Heart left ventricle (tissue), 16 donors: ENCODE results near the gene PTPRM. TPM values are rescaled to one million over a fixed set of nuclear protein-coding genes. Genes with fewer than 3 reads are reported as not detected.

Experiments
- ATAC-seq, 4 donors: fragments of 200-7000 bp; cut with Tn5 transposase; one replicate each; pipeline ENCODE4 v1.9.1; 2020 to 2022; ENCODE audit warnings: moderate library complexity in 4 of 4, mild to moderate bottlenecking in 3 of 4, moderate number of reproducible peaks in 1 of 4
- DNase-seq, 5 donors: peaks; one replicate each; pipeline ENCODE4 v3.0.0-alpha.2; 2020
- H3K27ac ChIP-seq, 12 donors: fragments of 200-600 bp; sonication (generic) in 4 of 12; one replicate each; pipeline versions ENCODE4 v1.5.0 to v1.8.0; 2016 to 2022; ENCODE audit warnings: mild to moderate bottlenecking in 2 of 12
- H3K27me3 ChIP-seq, 9 donors: fragments of 200-600 bp; sonication (generic) in 2 of 9; one replicate each; pipeline versions ENCODE4 v1.5.1 to v1.8.0; 2016 to 2022; ENCODE audit warnings: mild to moderate bottlenecking in 3 of 9
- H3K36me3 ChIP-seq, 9 donors: fragments of 200-600 bp; sonication (generic) in 2 of 9; one replicate each; pipeline versions ENCODE4 v1.5.0 to v1.8.0; 2018 to 2022; ENCODE audit warnings: mild to moderate bottlenecking in 2 of 9
- H3K4me1 ChIP-seq, 12 donors: fragments of 200-600 bp; sonication (generic) in 4 of 12; one replicate each; pipeline versions ENCODE4 v1.5.0 to v1.8.0; 2016 to 2022; ENCODE audit warnings: mild to moderate bottlenecking in 3 of 12
- H3K4me3 ChIP-seq, 12 donors: fragments of 200-600 bp; sonication (generic) in 4 of 12; one replicate each; pipeline versions ENCODE4 v1.5.0 to v1.8.0; 2017 to 2022; ENCODE audit warnings: mild to moderate bottlenecking in 9 of 12, moderate library complexity in 4 of 12
- H3K9me3 ChIP-seq, 12 donors: fragments of 200-600 bp; sonication (generic) in 4 of 12; one replicate each; pipeline versions ENCODE4 v1.5.0 to v1.8.0; 2016 to 2022; ENCODE audit warnings: mild to moderate bottlenecking in 1 of 12
- POLR2A ChIP-seq, 2 donors: fragments of 450-650 bp; IDR thresholded peaks; one replicate each; pipeline ENCODE4 v1.6.1; 2017; ENCODE audit warnings: antibody characterized with exemption in 2 of 2, mild to moderate bottlenecking in 2 of 2, moderate library complexity in 2 of 2
- WGBS, 4 donors: extraction: QIAGEN DNeasy Blood & Tissue Kit in 2 of 4; methylation state at CpG; one replicate each; pipeline versions ENCODE4 v1.1.5 to v1.1.7; 2013 to 2018; 5-methylcytosine and 5-hydroxymethylcytosine counted together
- intact Hi-C, 10 donors: fragments of 100-400 bp; cut with DNase I; formaldehyde crosslinking; loops; one replicate each; pipeline versions ENCODE4 v1.11.1 to v1.14.2; 2022
- polyA plus RNA-seq, 2 donors: library from polyadenylated mRNA; stranded (reverse); fragments of 200-250 nt; gene quantifications; one replicate each; pipeline ENCODE4 v1.2.3, GENCODE V29; 2013
- total RNA-seq, 9 donors: library from RNA; depleted of rRNA in 2 of 9; stranded (reverse); fragments of >200 nt in 2 of 9; fragmentation: NEBNext Ultra II Directional in 3 of 9; extraction: Animal tissue kit (Norgen Biotek cat#: 25700) in 3 of 9; gene quantifications; one replicate each; pipeline versions ENCODE4 v1.1.0 to v1.2.4, GENCODE V29; 2016 to 2023
- TF ChIP-seq, protein P1 (sequence below), 12 donors: fragments of 200-600 bp; sonication (generic) in 4 of 12; IDR thresholded peaks; one replicate each; pipeline versions ENCODE4 v1.5.0 to v1.8.0; 2018 to 2022; ENCODE audit warnings: antibody characterized with exemption in 12 of 12, mild to moderate bottlenecking in 5 of 12
- donor health status: ischemic (EF 13 %, LVEDD 7.1; RV severe dilation, severe dysfunction).
- donor health status: healthy with polysubstance abuse.
- donor health status: DM: no; HTN: yes; CAD: no.
- donor health status: DM: no; HTN: no; CAD: no.
- donor health status: ischemic (EF 25% LVEDD 6.9; RV normal size, moderate dysfunction).
- donor health status: ischemic (EF 25% LVEDD 5.7; RV mildly dilated, moderate dysfunction).
- donor health status: healthy.
- donor health status: DM: yes; HTN: yes; CAD: no.
- donor health status: ischemic (EF 35%, LVEDD 5.7; RV mildly dilated, moderate dysfunction).
- donor health status: nonischemic (EF 11% LVEDD 7.7; RV severe dilation, severe dysfunction).
- donor health status: DM: yes; HTN: yes; CAD: no.
- donor health status: PGD.
- donor health status: ischemic (EF 29% LVEDD 5.4; RV normal size, mild dysfunction).
- donor health status: nonischemic (EF 23%, LVEDD 6.1; RV moderate dilation, normal function).

Gene PTPRM
- total and polyA plus RNA-seq, 11 donors = 93.8 to 186 (median 123) TPM

DNA sequence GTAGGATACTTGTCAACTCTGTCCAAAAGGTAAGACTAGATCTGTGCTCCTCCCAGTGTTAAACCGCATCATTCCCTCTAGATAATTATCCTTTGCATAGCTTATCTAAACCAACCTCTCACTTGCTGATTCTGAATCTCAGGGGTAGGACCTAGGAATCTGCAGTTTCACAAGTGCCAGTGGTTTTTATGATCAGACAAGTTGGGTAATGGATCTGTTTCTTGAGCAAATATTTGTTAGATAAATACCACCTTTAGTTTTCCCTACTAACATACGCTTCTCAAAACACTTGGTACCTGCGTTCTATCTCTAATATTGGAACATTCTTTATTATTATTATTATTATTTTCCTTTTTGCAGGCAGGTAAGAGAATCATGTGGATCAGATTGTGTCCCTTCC lies 439.9 kb downstream of the PTPRM start:
- TF ChIP-seq, protein P1, sequence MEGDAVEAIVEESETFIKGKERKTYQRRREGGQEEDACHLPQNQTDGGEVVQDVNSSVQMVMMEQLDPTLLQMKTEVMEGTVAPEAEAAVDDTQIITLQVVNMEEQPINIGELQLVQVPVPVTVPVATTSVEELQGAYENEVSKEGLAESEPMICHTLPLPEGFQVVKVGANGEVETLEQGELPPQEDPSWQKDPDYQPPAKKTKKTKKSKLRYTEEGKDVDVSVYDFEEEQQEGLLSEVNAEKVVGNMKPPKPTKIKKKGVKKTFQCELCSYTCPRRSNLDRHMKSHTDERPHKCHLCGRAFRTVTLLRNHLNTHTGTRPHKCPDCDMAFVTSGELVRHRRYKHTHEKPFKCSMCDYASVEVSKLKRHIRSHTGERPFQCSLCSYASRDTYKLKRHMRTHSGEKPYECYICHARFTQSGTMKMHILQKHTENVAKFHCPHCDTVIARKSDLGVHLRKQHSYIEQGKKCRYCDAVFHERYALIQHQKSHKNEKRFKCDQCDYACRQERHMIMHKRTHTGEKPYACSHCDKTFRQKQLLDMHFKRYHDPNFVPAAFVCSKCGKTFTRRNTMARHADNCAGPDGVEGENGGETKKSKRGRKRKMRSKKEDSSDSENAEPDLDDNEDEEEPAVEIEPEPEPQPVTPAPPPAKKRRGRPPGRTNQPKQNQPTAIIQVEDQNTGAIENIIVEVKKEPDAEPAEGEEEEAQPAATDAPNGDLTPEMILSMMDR (IDR thresholded peaks at IDR 0.05) = no peak
- TF ChIP-seq POLR2A (IDR thresholded peaks at IDR 0.05) = no peak
- 95 to 98% (median 96%) methylated on average over 3 of the region's 3 CpGs for WGBS, 4 donors
- intact Hi-C loops = no loop called here
- H3K4me3 ChIP-seq = no peak overlapping the region
- H3K36me3 ChIP-seq = no peaks in the 10 kb centered on the region
- H3K27ac ChIP-seq = no peak overlapping the region
- no peaks in the 10 kb centered on the region for H3K27me3 ChIP-seq
- no peak for DNase-seq
- peaks cover 8 to 45% (median 31%) of the 10 kb centered on the region in 12 donors for H3K4me1 ChIP-seq
- no peaks in the 10 kb centered on the region for H3K9me3 ChIP-seq
- no peak for ATAC-seq

- peaks cover 8 to 44% (median 31%) of the 10 kb centered on the region in 12 donors for H3K4me1 ChIP-seq
- ATAC-seq = no peak
- no peak for TF ChIP-seq POLR2A (IDR thresholded peaks at IDR 0.05)
- TF ChIP-seq, protein P1 (IDR thresholded peaks at IDR 0.05) = no peak
- H3K4me3 ChIP-seq = no peak overlapping the region
- 86 to 89% (median 87%) methylated on average over 4 of the region's 4 CpGs for WGBS, 4 donors
- no peaks in the 10 kb centered on the region for H3K27me3 ChIP-seq
- no peak for DNase-seq
- no peak overlapping the region for H3K27ac ChIP-seq
- H3K36me3 ChIP-seq = no peaks in the 10 kb centered on the region
- H3K9me3 ChIP-seq = no peaks in the 10 kb centered on the region
- intact Hi-C loops = no loop called here
These were observed 440.9 kb downstream of the PTPRM start for GRCh38 chr18:8008033-8008432.

DNA sequence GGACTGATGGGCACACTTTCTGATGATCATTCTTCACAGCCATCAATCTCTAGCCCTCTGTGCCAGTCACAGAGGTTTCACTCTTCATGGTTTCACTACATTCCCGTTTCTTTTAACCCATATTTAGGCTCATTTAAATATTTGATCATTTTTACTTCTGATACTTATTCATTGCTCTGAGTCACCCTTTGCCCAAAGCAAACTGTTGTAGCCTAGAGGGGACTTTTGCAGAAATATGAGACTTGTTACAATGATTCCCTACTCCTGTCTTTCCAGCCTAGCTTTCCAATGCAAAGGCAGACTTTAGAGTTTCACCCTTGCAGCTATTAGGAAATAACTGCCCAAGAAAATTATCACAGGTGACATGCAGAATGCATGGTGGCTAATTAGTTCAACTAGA lies 444.2 kb downstream of the PTPRM start:
- ATAC-seq = no peak
- Histone ChIP-seq H3K36me3 (no peaks in the 10 kb centered on the region), H3K4me1 (peaks cover 0 to 17% (median 5%) of the 10 kb centered on the region in 12 donors), H3K27me3 (no peaks in the 10 kb centered on the region), H3K4me3 (no peak overlapping the region), H3K27ac (no peak overlapping the region), H3K9me3 (no peaks in the 10 kb centered on the region)
- no peak for DNase-seq
- TF ChIP-seq, protein P1 (IDR thresholded peaks at IDR 0.05) = no peak
- TF ChIP-seq POLR2A (IDR thresholded peaks at IDR 0.05) = no peak
- WGBS, 4 donors = 70 to 85% (median 78%) methylated on average over 1 of the region's 1 CpG
- intact Hi-C loops = no loop called here

- Histone ChIP-seq H3K4me3 (no peak overlapping the region), H3K27me3 (no peaks in the 10 kb centered on the region), H3K4me1 (peaks cover 0 to 12% (median under 1%) of the 10 kb centered on the region in 12 donors), H3K36me3 (no peaks in the 10 kb centered on the region), H3K27ac (no peak overlapping the region), H3K9me3 (no peaks in the 10 kb centered on the region)
- no peak for DNase-seq
- ATAC-seq = no peak
- intact Hi-C loops = no loop called here
- WGBS, 4 donors = 71 to 94% (median 86%) methylated on average over 4 of the region's 4 CpGs
- TF ChIP-seq POLR2A (IDR thresholded peaks at IDR 0.05) = no peak
- TF ChIP-seq, protein P1 (IDR thresholded peaks at IDR 0.05) = no peak
These were observed 444.8 kb downstream of the PTPRM start for GRCh38 chr18:8011906-8012305.
